IMR-90 (cell line): ENCODE measurements around the gene STPG1. TPM values are rescaled to one million over a fixed set of nuclear protein-coding genes. Genes with fewer than 3 reads are reported as not detected.

ENCODE experiments used
- ATAC-seq: fragments of 200-7000 bp; cut with Tn5 transposase; 2 replicates; pipeline ENCODE4 v1.9.1; 2020; ENCODE audit warnings: low read depth, mild to moderate bottlenecking, moderate library complexity
- BruUV-seq: library from RNA; stranded (reverse); fragments of 400-500 nt; replicated peaks from 2 replicates; lab custom pipeline; 2021; lab: Mats Ljungman, UMichigan
- CTCF ChIA-PET: fragments of 300-600 bp; formaldehyde crosslinking; extraction: SDS; loops from one replicate; lab custom pipeline; 2021; ENCODE audit warnings: antibody characterized with exemption; lab: Yijun Ruan, JAX
- POLR2A ChIA-PET: fragments of 300-600 bp; sonication (Branson Sonifier 250); formaldehyde crosslinking; loops from one replicate; lab custom pipeline; 2022; ENCODE audit warnings: antibody characterized with exemption; ENCODE audit not compliant: unreplicated experiment; lab: Charles Lee
- DNase-seq: peaks from one replicate; pipeline ENCODE4 v3.0.0; 2013
- H2AFZ ChIP-seq: replicated peaks from 2 replicates; pipeline ENCODE3; 2013; ENCODE audit warnings: low read length, mild to moderate bottlenecking; ENCODE audit not compliant: poor library complexity
- H2AK5ac ChIP-seq: 2 replicates; pipeline ENCODE4 v1.6.1; 2013; ENCODE audit warnings: low read depth, low read length, inconsistent platforms
- H2AK9ac ChIP-seq: replicated peaks from 2 replicates; pipeline ENCODE3; 2013; ENCODE audit warnings: mild to moderate bottlenecking, low read depth, low read length, moderate library complexity; ENCODE audit not compliant: poor library complexity
- H2BK120ac ChIP-seq: 2 replicates; pipeline ENCODE4 v1.6.1; 2013; ENCODE audit warnings: low read depth, low read length, inconsistent platforms
- H2BK15ac ChIP-seq: 3 replicates; pipeline ENCODE4 v1.6.1; 2013; ENCODE audit warnings: low read depth, low read length, inconsistent platforms
- H2BK20ac ChIP-seq: 2 replicates; pipeline ENCODE4 v1.6.1; 2013; ENCODE audit warnings: low read depth, mild to moderate bottlenecking, inconsistent platforms, low read length, moderate library complexity
- H2BK5ac ChIP-seq: 2 replicates; pipeline ENCODE4 v1.6.1; 2013; ENCODE audit warnings: mild to moderate bottlenecking, low read depth, low read length, inconsistent platforms; ENCODE audit not compliant: poor library complexity, severe bottlenecking
- H3K14ac ChIP-seq: replicated peaks from 2 replicates; pipeline ENCODE4 v1.6.1; 2013; ENCODE audit warnings: low read depth, low read length, inconsistent platforms
- H3K18ac ChIP-seq: 2 replicates; pipeline ENCODE4 v1.6.1; 2013; ENCODE audit warnings: low read depth, low read length, control low read depth
- H3K23ac ChIP-seq: 2 replicates; pipeline ENCODE4 v1.6.1; 2013; ENCODE audit warnings: low read depth, low read length, inconsistent platforms
- H3K27ac ChIP-seq: 2 replicates; pipeline ENCODE4 v1.5.1; 2013; ENCODE audit warnings: mild to moderate bottlenecking, control low read depth, low read length; ENCODE audit not compliant: insufficient read depth
- H3K27me3 ChIP-seq: 2 replicates; pipeline ENCODE4 v1.6.1; 2013; ENCODE audit warnings: low read length; ENCODE audit not compliant: control insufficient read depth, insufficient read depth
- H3K36me3 ChIP-seq: 2 replicates; pipeline ENCODE4 v1.6.1; 2013; ENCODE audit warnings: low read length, mixed read lengths; ENCODE audit not compliant: control insufficient read depth, insufficient read depth
- H3K4ac ChIP-seq: 2 replicates; pipeline ENCODE4 v1.6.1; 2013; ENCODE audit warnings: low read depth, low read length, inconsistent platforms
- H3K4me1 ChIP-seq: 2 replicates; pipeline ENCODE4 v1.6.1; 2013; ENCODE audit warnings: low read length, mixed read lengths; ENCODE audit not compliant: control insufficient read depth, insufficient read depth
- H3K4me2 ChIP-seq: 2 replicates; pipeline ENCODE4 v1.6.1; 2013; ENCODE audit warnings: low read depth, mild to moderate bottlenecking, control low read depth, low read length, moderate library complexity
- H3K4me3 ChIP-seq: 2 replicates; pipeline ENCODE4 v1.5.1; 2013; ENCODE audit warnings: low read depth, mild to moderate bottlenecking, control low read depth, low read length, moderate library complexity; ENCODE audit not compliant: insufficient read depth
- H3K56ac ChIP-seq: 2 replicates; pipeline ENCODE4 v1.6.1; 2013; ENCODE audit warnings: low read length, inconsistent platforms; ENCODE audit not compliant: insufficient read depth; ENCODE audit errors: extremely low read depth
- H3K79me1 ChIP-seq, 2 experiments: 2 replicates each; pipeline ENCODE4 v1.6.1; 2013; ENCODE audit warnings: low read length in 2 of 2, inconsistent platforms in 1 of 2, low read depth in 1 of 2
- H3K9ac ChIP-seq: 2 replicates; pipeline ENCODE4 v1.6.1; 2013; ENCODE audit warnings: low read depth, low read length, control low read depth
- H3K9me1 ChIP-seq: 2 replicates; pipeline ENCODE4 v1.6.1; 2013; ENCODE audit warnings: low read length, inconsistent platforms; ENCODE audit not compliant: insufficient read depth
- H3K9me3 ChIP-seq: 2 replicates; pipeline ENCODE4 v1.6.1; 2013; ENCODE audit warnings: low read length; ENCODE audit not compliant: control insufficient read depth, insufficient read depth
- H4K20me1 ChIP-seq: 2 replicates; pipeline ENCODE4 v1.6.1; 2013; ENCODE audit warnings: low read length, inconsistent platforms; ENCODE audit not compliant: insufficient read depth
- H4K5ac ChIP-seq: 2 replicates; pipeline ENCODE4 v1.6.1; 2013; ENCODE audit warnings: mild to moderate bottlenecking, low read depth, low read length, control low read depth
- H4K8ac ChIP-seq, 2 experiments: 2 replicates each; pipeline ENCODE4 v1.6.1; 2013; ENCODE audit warnings: low read depth in 2 of 2, low read length in 2 of 2, control low read depth in 1 of 2, inconsistent platforms in 1 of 2
- H4K91ac ChIP-seq: 2 replicates; pipeline ENCODE4 v1.6.1; 2013; ENCODE audit warnings: low read depth, low read length, inconsistent platforms; ENCODE audit not compliant: insufficient read depth
- BHLHE40 ChIP-seq: fragments of 150-350 bp; IDR thresholded peaks from 2 replicates; pipeline ENCODE4 v1.6.1; 2016; ENCODE audit warnings: mild to moderate bottlenecking, low read depth, low read length
- WGBS, 2 experiments: methylation state at CpG; one replicate each; pipeline versions ENCODE4 v1.1.5 to v1.1.7; 2013; ENCODE audit warnings: missing lambda C conversion rate in 2 of 2; ENCODE audit not compliant: insufficient read length in 1 of 2; ENCODE audit errors: extremely low coverage in 2 of 2; 5-methylcytosine and 5-hydroxymethylcytosine counted together
- dilution Hi-C: fragments of 300-500 bp; cut with HindIII; formaldehyde crosslinking; loops from one replicate; pipeline ENCODE4 v1.14.3; 2018; ENCODE audit warnings: low sequenced_read_pairs; ENCODE audit not compliant: unreplicated experiment
- in situ Hi-C: fragments of 300-500 bp; cut with MboI; formaldehyde crosslinking; loops from 3 replicates; pipeline ENCODE4 v1.14.3; 2019; ENCODE audit warnings: low sequenced_read_pairs, inconsistent platforms, mixed read lengths
- intact Hi-C: fragments of 100-400 bp; cut with micrococcal nuclease; formaldehyde crosslinking; loops from 2 replicates; pipeline ENCODE4 v1.10.0; 2022
- polyA plus RNA-seq, 3 experiments: library from polyadenylated mRNA; depleted of rRNA; stranded (reverse); fragments of >200 nt; gene quantifications; 2 replicates each; pipeline ENCODE4 v1.2.3, GENCODE V29; 2012; ENCODE audit warnings: low replicate concordance in 1 of 3
- total RNA-seq: library from RNA; depleted of rRNA; stranded (reverse); fragments of >200 nt; gene quantifications from 2 replicates; pipeline ENCODE4 v1.2.3, GENCODE V29; 2012
- TF ChIP-seq, protein P1 (sequence below): fragments of 150-350 bp; IDR thresholded peaks from 2 replicates; pipeline ENCODE4 v1.6.1; 2017; ENCODE audit warnings: mild to moderate bottlenecking, antibody characterized with exemption, low read length, low read depth

STPG1 gene
- total and polyA plus RNA-seq, 2 of the 4 experiments (the other 2 are of a cell fraction): 3.0 to 6.5 TPM

GRCh38 chr1:24403806-24404205 is 9.8 kb downstream of the STPG1 start:
- Histone ChIP-seq H4K8ac (no peak overlapping the region), H2AK9ac (no peak overlapping the region), H3K14ac (no peak overlapping the region), H3K4ac (no peak overlapping the region), H2BK15ac (no peak overlapping the region), H3K4me3 (no peak overlapping the region), H3K9me3 (peaks cover 3% of the 10 kb centered on the region; the same call in 1 of the 2 replicates), H2AK5ac (no peak overlapping the region), H3K4me2 (no peak overlapping the region), H3K9me1 (peaks cover 8% of the 10 kb centered on the region; the same call in 1 of the 2 replicates), H3K79me1 (peaks cover 5 to 16% of the 10 kb centered on the region in 2 experiments), H4K91ac (no peak overlapping the region), H2BK120ac (no peak overlapping the region), H3K23ac (no peak overlapping the region), H2BK5ac (no peak overlapping the region), H4K20me1 (no peaks in the 10 kb centered on the region), H3K4me1 (peaks cover 6% of the 10 kb centered on the region; the same call in 1 of the 2 replicates), H2AFZ (no peak overlapping the region), H3K18ac (no peak overlapping the region), H2BK20ac (no peak overlapping the region), H3K56ac (no peak overlapping the region), H3K27ac (no peak overlapping the region), H3K9ac (no peak overlapping the region), H3K27me3 (no peaks in the 10 kb centered on the region), H4K5ac (no peak overlapping the region), H3K36me3 (no peaks in the 10 kb centered on the region)
- dilution Hi-C loops: no loop called here
- POLR2A ChIA-PET: no interaction called here
- WGBS, 2 experiments: no CpG with 5 or more reads among the region's 4 CpGs
- BruUV-seq: no TSS peak
- in situ Hi-C loops: no loop called here
- TF ChIP-seq BHLHE40: no peak
- TF ChIP-seq, protein P1, sequence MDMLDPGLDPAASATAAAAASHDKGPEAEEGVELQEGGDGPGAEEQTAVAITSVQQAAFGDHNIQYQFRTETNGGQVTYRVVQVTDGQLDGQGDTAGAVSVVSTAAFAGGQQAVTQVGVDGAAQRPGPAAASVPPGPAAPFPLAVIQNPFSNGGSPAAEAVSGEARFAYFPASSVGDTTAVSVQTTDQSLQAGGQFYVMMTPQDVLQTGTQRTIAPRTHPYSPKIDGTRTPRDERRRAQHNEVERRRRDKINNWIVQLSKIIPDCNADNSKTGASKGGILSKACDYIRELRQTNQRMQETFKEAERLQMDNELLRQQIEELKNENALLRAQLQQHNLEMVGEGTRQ: no peak
- ATAC-seq (no peak), DNase-seq (no peak)
- CTCF ChIA-PET: interaction anchor here (1.0 to 1.3 kb wide), 3 partner anchors 13 to 209 kb away, joined by 3 to 5 read pairs (median 3); no protein-coding TSS in a partner anchor
- intact Hi-C loops: no loop called here
